ENCODE measurements around the gene PTPRO. TPM values are rescaled to one million over a fixed set of nuclear protein-coding genes. Genes with fewer than 3 reads are reported as not detected.

Gene PTPRO
- total and polyA plus RNA-seq, 12 donors: 0.21 to 5.4 (median 0.64) TPM; not detected in 1

DNA sequence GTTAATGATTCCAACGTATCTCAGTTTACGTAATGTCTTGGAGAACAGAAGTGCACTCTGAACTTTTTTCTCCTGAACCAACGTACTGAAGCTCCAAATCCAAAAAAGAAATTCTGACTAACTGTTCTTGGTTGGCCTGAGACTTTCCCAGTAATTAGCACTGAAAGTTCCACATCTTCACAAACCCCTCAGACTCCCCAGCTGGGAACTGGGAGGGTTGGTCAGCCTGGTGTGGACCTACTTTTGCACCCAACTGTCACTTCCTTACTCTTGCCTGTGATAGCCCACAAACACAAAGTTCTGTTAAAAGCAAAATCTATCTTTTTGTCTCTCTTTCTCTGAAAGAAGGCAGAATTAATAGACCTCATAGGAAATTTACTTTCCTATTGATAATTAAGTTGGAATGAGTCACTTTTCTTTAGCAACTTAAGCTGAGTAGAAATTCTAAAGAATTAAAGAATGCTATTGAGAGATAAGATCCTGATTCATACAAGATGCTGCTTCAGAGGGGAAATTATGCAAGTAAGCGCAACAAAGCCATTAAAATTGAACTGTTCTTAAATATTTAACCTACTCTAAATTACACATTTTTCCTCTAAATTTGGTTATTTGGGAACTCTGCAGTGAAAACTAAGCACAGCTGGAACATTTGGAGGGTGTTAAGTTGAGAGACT is 311.8 kb downstream of the PTPRO start:
- TF ChIP-seq, protein P1, sequence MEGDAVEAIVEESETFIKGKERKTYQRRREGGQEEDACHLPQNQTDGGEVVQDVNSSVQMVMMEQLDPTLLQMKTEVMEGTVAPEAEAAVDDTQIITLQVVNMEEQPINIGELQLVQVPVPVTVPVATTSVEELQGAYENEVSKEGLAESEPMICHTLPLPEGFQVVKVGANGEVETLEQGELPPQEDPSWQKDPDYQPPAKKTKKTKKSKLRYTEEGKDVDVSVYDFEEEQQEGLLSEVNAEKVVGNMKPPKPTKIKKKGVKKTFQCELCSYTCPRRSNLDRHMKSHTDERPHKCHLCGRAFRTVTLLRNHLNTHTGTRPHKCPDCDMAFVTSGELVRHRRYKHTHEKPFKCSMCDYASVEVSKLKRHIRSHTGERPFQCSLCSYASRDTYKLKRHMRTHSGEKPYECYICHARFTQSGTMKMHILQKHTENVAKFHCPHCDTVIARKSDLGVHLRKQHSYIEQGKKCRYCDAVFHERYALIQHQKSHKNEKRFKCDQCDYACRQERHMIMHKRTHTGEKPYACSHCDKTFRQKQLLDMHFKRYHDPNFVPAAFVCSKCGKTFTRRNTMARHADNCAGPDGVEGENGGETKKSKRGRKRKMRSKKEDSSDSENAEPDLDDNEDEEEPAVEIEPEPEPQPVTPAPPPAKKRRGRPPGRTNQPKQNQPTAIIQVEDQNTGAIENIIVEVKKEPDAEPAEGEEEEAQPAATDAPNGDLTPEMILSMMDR (IDR thresholded peaks at IDR 0.05): no peak
- H3K4me1 ChIP-seq: peaks cover 0 to 58% (median 30%) of the 10 kb centered on the region in 9 donors
- H3K27ac ChIP-seq: peak overlapping the region; percentile 8 to 73 (median 54)
- peak in 2 of 8 donors; percentile 16 to 66 for ATAC-seq
- H3K36me3 ChIP-seq: peaks cover 0 to 26% (median 0%) of the 10 kb centered on the region in 9 donors
- no peaks in the 10 kb centered on the region for H3K9me3 ChIP-seq
- intact Hi-C loops (cut with DNase I): loop anchor here in 1 of 10 donors (10.0 kb wide), 1 partner anchor 141 kb away; no protein-coding TSS in a partner anchor
- no peak overlapping the region for H3K4me3 ChIP-seq
- WGBS, 2 donors: 78 to 80% methylated on average over 4 of the region's 4 CpGs
- no peak for DNase-seq
- H3K27me3 ChIP-seq: no peaks in the 10 kb centered on the region

DNA sequence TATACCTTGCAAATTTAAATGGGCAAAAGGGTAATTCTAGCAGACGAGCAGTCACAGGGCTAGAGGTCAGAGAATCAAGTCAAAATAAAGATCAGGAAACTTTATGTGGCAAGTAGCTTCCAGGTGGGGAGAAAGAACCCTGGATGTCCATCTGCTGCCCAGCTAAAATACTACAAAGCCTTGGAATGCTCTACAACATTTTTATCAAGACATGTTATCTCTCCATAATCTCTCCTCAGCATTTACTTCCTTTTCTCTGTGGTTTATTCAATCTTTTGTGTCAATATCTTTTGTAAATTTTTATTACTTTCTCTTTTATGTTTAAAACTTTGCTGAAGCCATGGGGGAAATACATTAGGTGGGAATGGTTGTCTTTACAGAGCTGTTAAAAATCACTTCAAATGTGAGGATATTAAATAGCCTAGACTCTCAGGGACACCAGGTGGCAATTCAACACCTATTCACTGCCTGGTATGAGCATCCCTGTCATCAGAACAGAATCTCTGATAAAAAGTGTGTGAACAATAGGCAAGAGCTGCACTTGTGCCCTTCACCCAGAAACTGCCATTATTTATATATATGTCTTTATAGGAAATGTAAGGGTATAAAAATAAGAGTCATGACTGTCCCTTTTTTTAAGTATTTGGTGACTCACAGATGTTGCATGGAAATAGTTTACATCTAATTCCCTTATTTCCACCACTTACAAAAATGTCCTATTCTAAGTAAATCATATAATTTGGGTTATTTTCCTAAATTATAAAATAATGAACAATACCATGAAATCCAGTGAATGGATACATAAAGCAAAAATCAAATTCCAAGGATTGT is 314.0 kb downstream of the PTPRO start:
- intact Hi-C loops (cut with DNase I): loop anchor here in 1 of 10 donors (10.0 kb wide), 1 partner anchor 139 kb away; no protein-coding TSS in a partner anchor
- H3K4me1 ChIP-seq: peaks cover 0 to 46% (median 9%) of the 10 kb centered on the region in 9 donors
- no peak overlapping the region for H3K4me3 ChIP-seq
- ATAC-seq (no peak), DNase-seq (no peak)
- H3K9me3 ChIP-seq: no peaks in the 10 kb centered on the region
- TF ChIP-seq, protein P1 (IDR thresholded peaks at IDR 0.05): no peak
- H3K36me3 ChIP-seq: peaks cover 0 to 36% (median 4%) of the 10 kb centered on the region in 9 donors
- 87 to 100% methylated on average over 1 of the region's 1 CpG for WGBS, 2 donors
- no peaks in the 10 kb centered on the region for H3K27me3 ChIP-seq
- no peak overlapping the region for H3K27ac ChIP-seq

DNA sequence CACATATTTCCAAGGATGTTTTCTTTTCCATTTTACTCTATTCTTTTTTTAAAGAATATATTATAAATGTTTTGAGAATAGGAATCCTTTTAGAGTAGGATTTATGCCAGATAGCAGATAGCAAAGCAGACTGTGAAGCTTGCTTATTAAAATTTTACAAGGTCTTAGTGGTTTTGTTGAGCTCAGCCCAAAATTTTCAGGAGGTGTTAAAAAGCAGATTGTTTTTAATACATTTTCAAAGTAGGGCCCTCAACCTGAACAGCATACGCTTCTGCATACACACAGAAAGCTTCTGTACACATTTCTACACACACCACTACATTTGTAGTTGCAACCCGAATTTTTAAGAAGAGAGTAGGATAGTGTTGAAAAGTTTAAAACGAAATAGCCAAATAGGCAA is 315.9 kb downstream of the PTPRO start:
- Histone ChIP-seq H3K27me3 (no peaks in the 10 kb centered on the region), H3K36me3 (peaks cover 0 to 48% (median 4%) of the 10 kb centered on the region in 9 donors), H3K4me3 (no peak overlapping the region), H3K9me3 (no peaks in the 10 kb centered on the region), H3K27ac (peak overlapping the region in 6 of 10 donors; percentile 2 to 35 (median 24)), H3K4me1 (peaks cover 0 to 38% (median 6%) of the 10 kb centered on the region in 9 donors)
- intact Hi-C loops (cut with DNase I): loop anchor here in 1 of 10 donors (10.0 kb wide), 1 partner anchor 137 kb away; no protein-coding TSS in a partner anchor
- DNase-seq (no peak), ATAC-seq (no peak)
- WGBS, 2 donors: 75 to 79% methylated on average over 3 of the region's 3 CpGs
- TF ChIP-seq, protein P1 (IDR thresholded peaks at IDR 0.05): no peak

- TF ChIP-seq, protein P1 (IDR thresholded peaks at IDR 0.05): no peak
- no peaks in the 10 kb centered on the region for H3K27me3 ChIP-seq
- intact Hi-C loops (cut with DNase I): no loop called here
- no peak for DNase-seq
- peaks cover 0 to 4% (median 0%) of the 10 kb centered on the region in 9 donors for H3K4me1 ChIP-seq
- no peak overlapping the region for H3K4me3 ChIP-seq
- H3K36me3 ChIP-seq: peaks cover 0 to 88% (median 4%) of the 10 kb centered on the region in 9 donors
- no peak for ATAC-seq
- no peak overlapping the region for H3K27ac ChIP-seq
- H3K9me3 ChIP-seq: no peaks in the 10 kb centered on the region
These were observed 322.4 kb downstream of the PTPRO start for GRCh38 chr12:15644700-15645099.

Measured in heart right ventricle (tissue), 16 donors.